HPDE6-E6E7 (cell line): ENCODE results near the gene CMTM8.
"Not testable (repeated sequence)": the region's sequence is repeated elsewhere in the genome, so short reads cannot be mapped to it uniquely, and the experiment has no call there.

Source experiments
- DNase-seq: peaks from one replicate; pipeline ENCODE4 v3.0.0; 2011; ENCODE audit warnings: missing footprints; ENCODE audit errors: extremely low spot score

CMTM8 gene

GRCh38 chr3:32379831-32380500 lies 141.5 kb downstream of the CMTM8 start:
- no peak for DNase-seq

GRCh38 chr3:32381922-32382321 lies 143.4 kb downstream of the CMTM8 start:
- DNase-seq, result no peak

GRCh38 chr3:32383136-32383711 lies 144.7 kb downstream of the CMTM8 start:
- DNase-seq, result no peak

GRCh38 chr3:32384938-32385337 lies 146.5 kb downstream of the CMTM8 start:
- no peak for DNase-seq

GRCh38 chr3:32387512-32387911 lies 149.0 kb downstream of the CMTM8 start:
- no peak for DNase-seq

- not testable (repeated sequence) for DNase-seq
Measured at GRCh38 chr3:32389577-32389976, 151.1 kb downstream of the CMTM8 start.

GRCh38 chr3:32391643-32392535 lies 153.4 kb downstream of the CMTM8 start, which contains the start of gene CMTM7:
Gene CMTM7 (plus strand): TSS chr3:32391853. CDS start chr3:32391907, 54 bp downstream.
- no peak for DNase-seq

- no peak for DNase-seq
Measured at GRCh38 chr3:32392536-32393302, 154.2 kb downstream of the CMTM8 start.

- no peak for DNase-seq
Measured at GRCh38 chr3:32395496-32395895, 157.0 kb downstream of the CMTM8 start.

- no peak for DNase-seq
Measured at GRCh38 chr3:32397941-32398340, 159.5 kb downstream of the CMTM8 start.

GRCh38 chr3:32398531-32398930 lies 160.1 kb downstream of the CMTM8 start:
- DNase-seq, result no peak

GRCh38 chr3:32399030-32399620 lies 160.6 kb downstream of the CMTM8 start:
- no peak for DNase-seq

GRCh38 chr3:32401126-32401525 lies 162.6 kb downstream of the CMTM8 start:
- no peak for DNase-seq

GRCh38 chr3:32401556-32402081 lies 163.1 kb downstream of the CMTM8 start:
- no peak for DNase-seq

GRCh38 chr3:32403663-32404062 lies 165.2 kb downstream of the CMTM8 start:
- no peak for DNase-seq

GRCh38 chr3:32404714-32405113 lies 166.2 kb downstream of the CMTM8 start:
- no peak for DNase-seq

- no peak for DNase-seq
Measured at GRCh38 chr3:32405155-32405554, 166.7 kb downstream of the CMTM8 start.

- no peak for DNase-seq
Measured at GRCh38 chr3:32405711-32406323, 167.3 kb downstream of the CMTM8 start.

GRCh38 chr3:32406486-32407408 lies 168.3 kb downstream of the CMTM8 start:
- DNase-seq, result no peak
